ENCODE results near the gene SLC25A30.
A peak's percentile ranks its signal among the peaks of the same experiment; 100 is the strongest.

The SLC25A30 gene

GRCh38 chr13:45417790-45418534 lies at the start of gene SLC25A30:
Gene SLC25A30 (minus strand): TSS chr13:45418373. CDS start chr13:45411425, 6,948 bp downstream.
- peak; percentile 76 for DNase-seq

GRCh38 chr13:45466359-45466758 lies 48.2 kb upstream of the SLC25A30 start:
- DNase-seq, result no peak

- peak; percentile 98 for DNase-seq
Observed at GRCh38 chr13:45464687-45465453, 46.7 kb upstream of the SLC25A30 start, which contains the start of gene COG3. Gene COG3 (plus strand): TSS chr13:45464939. CDS start chr13:45465037, 98 bp downstream.

- no peak for DNase-seq
Observed at GRCh38 chr13:45464141-45464686, 46.0 kb upstream of the SLC25A30 start.

GRCh38 chr13:45456196-45456972 lies 38.2 kb upstream of the SLC25A30 start:
- peak; percentile 47 for DNase-seq

- DNase-seq, result no peak
Observed at GRCh38 chr13:45454204-45454603, 36.0 kb upstream of the SLC25A30 start.

- DNase-seq, result no peak
Observed at GRCh38 chr13:45451282-45451681, 33.1 kb upstream of the SLC25A30 start.

- no peak for DNase-seq
Observed at GRCh38 chr13:45448965-45449559, 30.9 kb upstream of the SLC25A30 start.

- no peak for DNase-seq
Observed at GRCh38 chr13:45447050-45447661, 29.0 kb upstream of the SLC25A30 start.

GRCh38 chr13:45446181-45446580 lies 28.0 kb upstream of the SLC25A30 start:
- DNase-seq, result no peak

GRCh38 chr13:45445053-45445452 lies 26.9 kb upstream of the SLC25A30 start:
- no peak for DNase-seq

- DNase-seq, result peak; percentile 70
Observed at GRCh38 chr13:45441633-45442032, 23.5 kb upstream of the SLC25A30 start.

GRCh38 chr13:45439781-45440462 lies 21.7 kb upstream of the SLC25A30 start:
- DNase-seq, result no peak

- no peak for DNase-seq
Observed at GRCh38 chr13:45439008-45439407, 20.8 kb upstream of the SLC25A30 start.

GRCh38 chr13:45437947-45438346 lies 19.8 kb upstream of the SLC25A30 start:
- DNase-seq, result no peak

GRCh38 chr13:45436953-45437352 lies 18.8 kb upstream of the SLC25A30 start:
- no peak for DNase-seq

GRCh38 chr13:45436332-45436731 lies 18.2 kb upstream of the SLC25A30 start:
- DNase-seq, result no peak

- DNase-seq, result no peak
Observed at GRCh38 chr13:45434556-45435371, 16.6 kb upstream of the SLC25A30 start.

- DNase-seq, result no peak
Observed at GRCh38 chr13:45433381-45433790, 15.2 kb upstream of the SLC25A30 start.

GRCh38 chr13:45432737-45433380 lies 14.7 kb upstream of the SLC25A30 start:
- DNase-seq, result no peak
